K562 (cell line): ENCODE measurements around the gene ZNF77.

ENCODE experiments used
- C11orf30 ChIP-seq: fragments of 450-650 bp; IDR thresholded peaks from 2 replicates; pipeline ENCODE4 v1.6.1; 2016; ENCODE audit warnings: low read depth, mild to moderate bottlenecking
- CHD1 ChIP-seq: fragments of 200-600 bp; sonication (generic); IDR thresholded peaks from one replicate; pipeline ENCODE4 v1.6.1; 2012; ENCODE audit warnings: mild to moderate bottlenecking, moderate library complexity, low read length, inconsistent platforms
- NFYB ChIP-seq: IDR thresholded peaks from 2 replicates; pipeline ENCODE4 v1.6.1; 2011; ENCODE audit warnings: mild to moderate bottlenecking, moderate library complexity; ENCODE audit not compliant: insufficient read length; ENCODE audit errors: extremely low read depth
- NR2C2 ChIP-seq, 2 experiments: fragments of 200-800 bp in 1 of 2; sonication (Bioruptor generic) in 1 of 2; sonication (generic) in 1 of 2; formaldehyde crosslinking in 1 of 2; IDR thresholded peaks; 2 replicates each; pipeline versions ENCODE4 v1.6.1 to v1.8.0; 2016 to 2022; ENCODE audit warnings: mild to moderate bottlenecking in 1 of 2, missing compliant biosample characterization in 1 of 2, missing genetic modification characterization in 1 of 2, missing genetic modification reagents in 1 of 2
- POLR2A ChIP-seq: fragments of 450-650 bp; conservative IDR thresholded peaks from 2 replicates; pipeline ENCODE4 v1.6.1; 2016
- ZC3H4 ChIP-seq: sonication (generic); formaldehyde crosslinking; IDR thresholded peaks from 2 replicates; pipeline ENCODE4 v1.9.0; 2021; ENCODE audit warnings: missing genetic modification reagents, borderline replicate concordance

DNA sequence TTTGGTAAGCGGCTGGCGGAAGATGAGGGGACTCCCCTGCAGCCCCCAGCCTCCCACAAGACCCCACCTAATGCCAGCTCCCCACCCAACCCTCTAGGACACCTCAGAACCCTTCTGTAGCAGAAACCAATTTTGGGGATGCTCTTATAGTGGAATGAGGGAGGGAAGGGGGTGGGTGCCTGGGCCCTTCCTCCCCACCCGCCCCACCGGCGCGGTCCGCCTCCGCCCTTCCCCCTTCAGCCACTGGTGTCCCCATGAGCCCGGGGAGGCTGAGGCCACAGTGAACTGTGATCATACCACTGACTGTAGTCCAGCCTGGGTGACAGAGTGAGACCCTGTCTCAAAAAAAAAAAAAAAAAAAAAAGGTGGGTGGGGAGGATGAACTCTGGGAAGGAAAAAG is 48.8 kb upstream of the ZNF77 start:
- no peak for TF ChIP-seq C11orf30
- no peak for TF ChIP-seq CHD1
- no peak for TF ChIP-seq ZC3H4 (CRISPR knock-in tag)
- TF ChIP-seq NFYB, result no peak
- no peak for TF ChIP-seq POLR2A
- TF ChIP-seq NR2C2 (CRISPR knock-in tag; IDR thresholded peaks at IDR 0.05), result no peak
- no peak for TF ChIP-seq NR2C2 (tag; IDR thresholded peaks at IDR 0.05)
